ENCODE measurements around the gene MGLL. TPM values are rescaled to one million over a fixed set of nuclear protein-coding genes. Genes with fewer than 3 reads are reported as not detected.

The MGLL gene
- total RNA-seq, 4 donors from 2014 or later: 12.6 to 44.8 (median 32.3) TPM

GRCh38 chr3:127808197-127808596, 14.1 kb downstream of the MGLL start:
- intact Hi-C loops (cut with DNase I; ENCODE audit: low total_unique reads): no loop called here
- H3K9me3 ChIP-seq: no peaks in the 10 kb centered on the region
- H3K27me3 ChIP-seq: no peaks in the 10 kb centered on the region
- no peaks in the 10 kb centered on the region for H3K4me1 ChIP-seq
- H3K4me3 ChIP-seq: no peak overlapping the region
- no peaks in the 10 kb centered on the region for H3K36me3 ChIP-seq
- TF ChIP-seq, protein P1, sequence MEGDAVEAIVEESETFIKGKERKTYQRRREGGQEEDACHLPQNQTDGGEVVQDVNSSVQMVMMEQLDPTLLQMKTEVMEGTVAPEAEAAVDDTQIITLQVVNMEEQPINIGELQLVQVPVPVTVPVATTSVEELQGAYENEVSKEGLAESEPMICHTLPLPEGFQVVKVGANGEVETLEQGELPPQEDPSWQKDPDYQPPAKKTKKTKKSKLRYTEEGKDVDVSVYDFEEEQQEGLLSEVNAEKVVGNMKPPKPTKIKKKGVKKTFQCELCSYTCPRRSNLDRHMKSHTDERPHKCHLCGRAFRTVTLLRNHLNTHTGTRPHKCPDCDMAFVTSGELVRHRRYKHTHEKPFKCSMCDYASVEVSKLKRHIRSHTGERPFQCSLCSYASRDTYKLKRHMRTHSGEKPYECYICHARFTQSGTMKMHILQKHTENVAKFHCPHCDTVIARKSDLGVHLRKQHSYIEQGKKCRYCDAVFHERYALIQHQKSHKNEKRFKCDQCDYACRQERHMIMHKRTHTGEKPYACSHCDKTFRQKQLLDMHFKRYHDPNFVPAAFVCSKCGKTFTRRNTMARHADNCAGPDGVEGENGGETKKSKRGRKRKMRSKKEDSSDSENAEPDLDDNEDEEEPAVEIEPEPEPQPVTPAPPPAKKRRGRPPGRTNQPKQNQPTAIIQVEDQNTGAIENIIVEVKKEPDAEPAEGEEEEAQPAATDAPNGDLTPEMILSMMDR (IDR thresholded peaks at IDR 0.05): no peak
- TF ChIP-seq POLR2A (IDR thresholded peaks at IDR 0.05): no peak
- H3K27ac ChIP-seq: no peak overlapping the region
- no peak for DNase-seq

DNA sequence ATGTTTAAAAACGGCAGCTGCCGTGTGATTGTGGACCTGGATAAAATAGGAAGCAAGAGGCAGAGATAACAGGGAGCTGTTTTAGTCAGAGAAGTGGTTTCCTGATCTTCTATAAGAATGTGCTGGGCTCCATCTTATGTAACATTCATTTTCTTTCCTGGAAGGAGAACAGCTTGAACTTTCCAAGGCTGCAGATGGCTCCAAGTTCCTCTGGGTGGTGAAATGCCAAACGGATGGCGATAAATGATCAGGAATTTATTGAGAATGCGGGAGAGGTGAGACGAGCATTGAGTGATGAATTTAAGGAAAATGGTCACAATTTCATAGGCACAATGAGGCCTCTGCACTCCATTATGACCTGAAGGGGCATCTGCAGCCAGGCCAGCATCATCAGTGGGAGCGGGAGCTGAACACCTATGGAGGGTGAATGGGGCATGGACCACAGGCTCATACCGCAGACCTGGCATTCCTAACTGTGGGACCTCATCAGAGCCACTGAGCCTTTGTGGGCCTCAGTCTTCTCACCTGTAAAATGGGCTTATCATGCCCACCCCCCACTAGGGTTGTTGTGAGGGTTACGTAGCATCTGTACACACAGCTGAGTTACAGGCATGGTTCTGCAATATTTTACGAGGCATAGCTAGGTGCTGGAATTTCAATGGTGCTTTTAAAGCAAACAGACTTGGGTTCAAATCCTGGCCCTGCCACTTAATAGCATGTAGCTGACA, 17.1 kb downstream of the MGLL start:
- H3K27ac ChIP-seq: no peak overlapping the region
- no peak overlapping the region for H3K4me3 ChIP-seq
- TF ChIP-seq POLR2A (IDR thresholded peaks at IDR 0.05): no peak
- TF ChIP-seq, protein P1 (IDR thresholded peaks at IDR 0.05): no peak
- intact Hi-C loops (cut with DNase I; ENCODE audit: low total_unique reads): no loop called here
- H3K9me3 ChIP-seq: no peaks in the 10 kb centered on the region
- H3K4me1 ChIP-seq: no peaks in the 10 kb centered on the region
- DNase-seq: no peak
- H3K36me3 ChIP-seq: no peaks in the 10 kb centered on the region
- no peaks in the 10 kb centered on the region for H3K27me3 ChIP-seq

GRCh38 chr3:127804141-127804540, 18.2 kb downstream of the MGLL start:
- Histone ChIP-seq H3K4me1 (no peaks in the 10 kb centered on the region), H3K4me3 (no peak overlapping the region), H3K9me3 (no peaks in the 10 kb centered on the region), H3K27ac (no peak overlapping the region), H3K27me3 (no peaks in the 10 kb centered on the region), H3K36me3 (no peaks in the 10 kb centered on the region)
- intact Hi-C loops (cut with DNase I; ENCODE audit: low total_unique reads): no loop called here
- TF ChIP-seq, protein P1 (IDR thresholded peaks at IDR 0.05): no peak
- TF ChIP-seq POLR2A (IDR thresholded peaks at IDR 0.05): no peak
- DNase-seq: no peak

DNA sequence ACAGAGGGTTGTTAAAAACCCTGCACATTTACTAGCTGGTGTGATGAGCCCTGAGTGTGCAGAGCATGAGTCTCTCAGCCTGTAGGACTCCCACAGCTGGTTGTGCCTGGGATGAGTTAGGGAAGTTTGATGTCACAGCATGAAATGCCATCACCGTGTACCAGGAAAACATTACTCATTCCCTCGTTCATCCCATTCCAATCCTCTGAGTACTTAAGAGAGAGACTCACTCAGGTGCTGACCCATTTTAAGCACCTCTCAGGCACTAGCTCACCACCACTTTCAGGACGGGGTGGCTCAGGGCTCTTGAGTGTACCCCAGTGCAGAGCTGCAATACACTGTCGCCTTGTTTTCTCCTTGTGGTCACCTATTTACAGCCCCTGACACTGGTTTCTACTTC, 18.7 kb downstream of the MGLL start:
- TF ChIP-seq, protein P1 (IDR thresholded peaks at IDR 0.05): no peak
- no peak for TF ChIP-seq POLR2A (IDR thresholded peaks at IDR 0.05)
- no peak overlapping the region for H3K4me3 ChIP-seq
- H3K27me3 ChIP-seq: no peaks in the 10 kb centered on the region
- intact Hi-C loops (cut with DNase I; ENCODE audit: low total_unique reads): no loop called here
- DNase-seq: no peak
- no peaks in the 10 kb centered on the region for H3K4me1 ChIP-seq
- H3K36me3 ChIP-seq: no peaks in the 10 kb centered on the region
- H3K9me3 ChIP-seq: no peaks in the 10 kb centered on the region
- no peak overlapping the region for H3K27ac ChIP-seq

- Histone ChIP-seq H3K27me3 (no peaks in the 10 kb centered on the region), H3K27ac (no peak overlapping the region), H3K4me3 (no peak overlapping the region), H3K9me3 (no peaks in the 10 kb centered on the region), H3K4me1 (no peaks in the 10 kb centered on the region), H3K36me3 (no peaks in the 10 kb centered on the region)
- TF ChIP-seq, protein P1 (IDR thresholded peaks at IDR 0.05): no peak
- TF ChIP-seq POLR2A (IDR thresholded peaks at IDR 0.05): no peak
- DNase-seq: no peak
- intact Hi-C loops (cut with DNase I; ENCODE audit: low total_unique reads): no loop called here
Measured at GRCh38 chr3:127802606-127803005, 19.7 kb downstream of the MGLL start.
